Kidney (tissue), 14 donors: Measurements from ENCODE around the gene CSNK2A3. TPM values are rescaled to one million over a fixed set of nuclear protein-coding genes. Genes with fewer than 3 reads are reported as not detected.

ENCODE experiments used
- DNase-seq, 5 donors: peaks; one replicate each; pipeline ENCODE4 v3.0.0-alpha.2; 2013 to 2020
- FAIRE-seq: peaks from 2 replicates; lab custom pipeline; 2012; peaks lifted over from hg19 to GRCh38; lab: Jason Lieb, UNC
- H3K27ac ChIP-seq, 2 donors: one replicate each; pipeline ENCODE4 v1.7.0; 2013; ENCODE audit warnings: low read depth in 2 of 2, low read length in 2 of 2, inconsistent platforms in 1 of 2
- H3K27me3 ChIP-seq: one replicate; pipeline ENCODE4 v1.7.1; 2013; ENCODE audit warnings: low read length, inconsistent platforms; ENCODE audit not compliant: control insufficient read depth, insufficient read depth
- H3K36me3 ChIP-seq, 3 donors: one replicate each; pipeline versions ENCODE4 v1.7.0 to v1.7.1; 2013; ENCODE audit warnings: low read length in 3 of 3, control low read depth in 1 of 3, inconsistent platforms in 1 of 3; ENCODE audit not compliant: insufficient read depth in 3 of 3, control insufficient read depth in 2 of 3
- H3K4me1 ChIP-seq, 3 donors: one replicate each; pipeline versions ENCODE4 v1.7.0 to v1.7.1; 2013; ENCODE audit warnings: low read length in 3 of 3, inconsistent platforms in 1 of 3, low read depth in 1 of 3; ENCODE audit not compliant: control insufficient read depth in 2 of 3, insufficient read depth in 2 of 3
- H3K4me3 ChIP-seq, 3 donors: one replicate each; pipeline versions ENCODE4 v1.7.0 to v1.8.1; 2013; ENCODE audit warnings: low read length in 3 of 3, control low read depth in 1 of 3, inconsistent platforms in 1 of 3
- H3K9ac ChIP-seq, 3 donors: one replicate each; pipeline versions ENCODE4 v1.7.0 to v1.7.1; 2013; ENCODE audit warnings: low read length in 3 of 3, control low read depth in 1 of 3, inconsistent platforms in 1 of 3
- H3K9me3 ChIP-seq, 3 donors: one replicate each; pipeline versions ENCODE4 v1.7.0 to v1.7.1; 2013; ENCODE audit warnings: low read length in 3 of 3, control low read depth in 1 of 3, inconsistent platforms in 1 of 3; ENCODE audit not compliant: control insufficient read depth in 2 of 3, insufficient read depth in 1 of 3
- intact Hi-C: fragments of 100-400 bp; cut with DNase I; formaldehyde crosslinking; loops from one replicate; pipeline ENCODE4 v1.11.1; 2022
- polyA plus RNA-seq: library from polyadenylated mRNA; stranded (reverse); fragments of 350-450 nt; fragmentation: Illumina TruSeq; extraction: RNeasy Lipid Tissue Mini Kit (QIAGEN cat#74804); gene quantifications from one replicate; pipeline ENCODE4 v1.2.3, GENCODE V29; 2014; ENCODE audit warnings: low read depth, low replicate concordance; ENCODE audit not compliant: insufficient read depth
- total RNA-seq: library from RNA; stranded (reverse); fragmentation: NEBNext Ultra II Directional; extraction: Animal tissue kit (Norgen Biotek cat#: 25700); gene quantifications from one replicate; pipeline ENCODE4 v1.2.1, GENCODE V29; 2021
- TF ChIP-seq, protein P1 (sequence below): IDR thresholded peaks from 3 replicates; pipeline ENCODE4 v1.5.1; 2012; ENCODE audit warnings: mild to moderate bottlenecking, moderate library complexity, borderline replicate concordance; ENCODE audit not compliant: insufficient read depth; ENCODE audit errors: extremely low read depth
- donor health status: control.
- donor health status: control.
- donor health status: control.
- donor health status: control.
- donor health status: control.
- donor health status: DM: yes; HTN: yes; CAD: no.
- donor health status: Normal renal cell carcinoma (clear cell type).

CSNK2A3 gene
- total and polyA plus RNA-seq, 2 donors from 2014 or later = 3.8 TPM; not detected in 1

DNA sequence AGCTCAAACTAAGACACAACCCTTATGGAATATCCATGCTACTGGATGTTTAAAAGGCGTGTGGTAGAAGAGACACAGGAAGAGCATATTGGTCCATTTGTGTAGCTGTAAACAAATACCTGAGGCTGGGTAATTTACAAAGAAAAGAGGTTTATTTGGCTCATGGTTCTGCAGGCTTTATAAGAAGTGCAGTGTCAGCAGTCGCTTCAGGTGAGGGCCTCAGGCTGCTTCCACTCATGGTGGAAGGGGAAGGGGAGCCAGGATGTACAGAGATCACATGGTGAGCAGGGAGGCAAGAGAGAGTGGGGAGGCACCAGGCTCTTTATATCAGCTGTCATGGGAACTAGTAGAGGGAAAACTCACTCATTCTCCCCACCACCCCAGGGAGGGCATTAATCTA lies 31.8 kb upstream of the CSNK2A3 start:
- DNase-seq (no peak), FAIRE-seq (no peak)
- H3K9me3 ChIP-seq = no peaks in the 10 kb centered on the region
- peaks cover 0 to 4% (median 3%) of the 10 kb centered on the region in 3 donors for H3K4me1 ChIP-seq
- H3K4me3 ChIP-seq = no peak overlapping the region
- H3K27me3 ChIP-seq = no peaks in the 10 kb centered on the region
- TF ChIP-seq, protein P1, sequence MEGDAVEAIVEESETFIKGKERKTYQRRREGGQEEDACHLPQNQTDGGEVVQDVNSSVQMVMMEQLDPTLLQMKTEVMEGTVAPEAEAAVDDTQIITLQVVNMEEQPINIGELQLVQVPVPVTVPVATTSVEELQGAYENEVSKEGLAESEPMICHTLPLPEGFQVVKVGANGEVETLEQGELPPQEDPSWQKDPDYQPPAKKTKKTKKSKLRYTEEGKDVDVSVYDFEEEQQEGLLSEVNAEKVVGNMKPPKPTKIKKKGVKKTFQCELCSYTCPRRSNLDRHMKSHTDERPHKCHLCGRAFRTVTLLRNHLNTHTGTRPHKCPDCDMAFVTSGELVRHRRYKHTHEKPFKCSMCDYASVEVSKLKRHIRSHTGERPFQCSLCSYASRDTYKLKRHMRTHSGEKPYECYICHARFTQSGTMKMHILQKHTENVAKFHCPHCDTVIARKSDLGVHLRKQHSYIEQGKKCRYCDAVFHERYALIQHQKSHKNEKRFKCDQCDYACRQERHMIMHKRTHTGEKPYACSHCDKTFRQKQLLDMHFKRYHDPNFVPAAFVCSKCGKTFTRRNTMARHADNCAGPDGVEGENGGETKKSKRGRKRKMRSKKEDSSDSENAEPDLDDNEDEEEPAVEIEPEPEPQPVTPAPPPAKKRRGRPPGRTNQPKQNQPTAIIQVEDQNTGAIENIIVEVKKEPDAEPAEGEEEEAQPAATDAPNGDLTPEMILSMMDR = no peak
- H3K36me3 ChIP-seq = no peaks in the 10 kb centered on the region
- no peak overlapping the region for H3K27ac ChIP-seq
- no peak overlapping the region for H3K9ac ChIP-seq
- intact Hi-C loops = no loop called here

DNA sequence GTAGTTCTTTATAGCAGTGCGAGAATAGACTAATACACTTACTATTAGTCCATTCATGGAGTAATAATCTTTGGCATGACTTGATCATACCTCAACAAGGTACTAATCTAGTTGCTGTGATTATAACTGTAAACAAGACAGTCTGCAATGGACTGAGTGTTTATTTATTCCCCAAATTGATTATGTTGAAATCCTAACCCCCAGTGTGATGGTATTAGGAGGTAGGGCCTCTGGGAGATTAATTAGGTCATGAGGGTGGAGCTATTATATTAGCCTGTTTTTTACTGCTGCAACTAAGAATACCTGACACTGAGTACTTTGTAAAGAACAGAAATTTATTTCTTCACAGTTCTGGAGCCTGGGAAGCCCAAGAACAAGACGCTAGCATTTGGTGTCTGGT lies 30.9 kb upstream of the CSNK2A3 start:
- TF ChIP-seq, protein P1 = no peak
- no peak for DNase-seq
- Histone ChIP-seq H3K27ac (no peak overlapping the region), H3K9me3 (no peaks in the 10 kb centered on the region), H3K4me3 (no peak overlapping the region), H3K9ac (no peak overlapping the region), H3K27me3 (no peaks in the 10 kb centered on the region), H3K36me3 (no peaks in the 10 kb centered on the region), H3K4me1 (no peaks in the 10 kb centered on the region)
- intact Hi-C loops = no loop called here
- no peak for FAIRE-seq

DNA sequence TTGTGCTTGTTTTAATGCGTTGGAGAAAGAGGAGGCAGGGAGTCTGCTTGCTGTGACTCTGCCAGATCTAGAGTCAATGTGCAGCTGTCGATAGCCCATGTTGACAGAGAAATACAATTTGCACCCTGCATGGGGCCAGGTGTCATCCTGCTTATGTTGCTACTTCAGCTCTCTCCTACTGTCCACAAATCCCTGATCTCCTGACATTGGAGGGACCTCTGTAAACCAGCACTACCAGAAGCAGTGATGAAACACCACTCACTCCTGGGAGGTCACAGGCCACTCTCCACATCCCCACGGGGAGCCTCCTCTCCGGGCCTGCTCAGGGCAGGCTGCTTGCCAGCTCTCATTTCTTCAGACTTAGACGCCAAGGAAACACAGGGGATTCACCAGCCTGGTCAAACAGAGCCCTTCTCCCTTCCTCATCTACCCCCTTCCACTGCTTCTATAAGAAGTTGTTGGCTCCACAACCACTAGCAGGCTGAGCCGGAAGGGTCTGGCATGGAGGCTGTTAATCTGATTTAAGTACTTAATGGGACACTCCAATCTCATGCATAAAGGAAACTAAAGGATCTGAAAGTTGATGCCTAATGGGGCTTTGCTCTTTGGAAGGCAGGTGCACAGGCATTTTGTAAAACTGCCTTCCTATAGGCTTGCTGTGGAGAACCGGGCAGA lies 29.9 kb upstream of the CSNK2A3 start:
- Histone ChIP-seq H3K9ac (no peak overlapping the region), H3K4me3 (no peak overlapping the region), H3K9me3 (no peaks in the 10 kb centered on the region), H3K27me3 (no peaks in the 10 kb centered on the region), H3K27ac (no peak overlapping the region), H3K4me1 (no peaks in the 10 kb centered on the region), H3K36me3 (no peaks in the 10 kb centered on the region)
- intact Hi-C loops = no loop called here
- FAIRE-seq (no peak), DNase-seq (no peak)
- TF ChIP-seq, protein P1 = no peak
